Measurements from ENCODE around the gene MBD3L2B. TPM values are rescaled to one million over a fixed set of nuclear protein-coding genes. Genes with fewer than 3 reads are reported as not detected.

MBD3L2B gene
- polyA plus RNA-seq, 1 donor = 0.12 TPM

GRCh38 chr19:6995054-6995453 is 26.2 kb downstream of the MBD3L2B start:
- no peaks in the 10 kb centered on the region for H3K4me1 ChIP-seq (ENCODE audit: control insufficient read depth, insufficient read depth, low read length)
- H3K27ac ChIP-seq (ENCODE audit: low read length) = no peak overlapping the region
- H3K9me3 ChIP-seq (ENCODE audit: control insufficient read depth, low read depth, low read length) = peaks cover 6% of the 10 kb centered on the region
- H3K27me3 ChIP-seq (ENCODE audit: control insufficient read depth, insufficient read depth, low read length) = no peaks in the 10 kb centered on the region
- no peak for DNase-seq
- no peaks in the 10 kb centered on the region for H3K36me3 ChIP-seq (ENCODE audit: control insufficient read depth, insufficient read depth, low read length)
- WGBS (ENCODE audit: insufficient coverage, low lambda C conversion rate) = 50% methylated on average over 1 of the region's 1 CpG
- H3K4me3 ChIP-seq (ENCODE audit: low read length) = no peak overlapping the region

- no peaks in the 10 kb centered on the region for H3K27me3 ChIP-seq (ENCODE audit: control insufficient read depth, insufficient read depth, low read length)
- no peaks in the 10 kb centered on the region for H3K36me3 ChIP-seq (ENCODE audit: control insufficient read depth, insufficient read depth, low read length)
- DNase-seq = no peak
- peaks cover 3% of the 10 kb centered on the region for H3K9me3 ChIP-seq (ENCODE audit: control insufficient read depth, low read depth, low read length)
- H3K27ac ChIP-seq (ENCODE audit: low read length) = no peak overlapping the region
- H3K4me3 ChIP-seq (ENCODE audit: low read length) = no peak overlapping the region
- H3K4me1 ChIP-seq (ENCODE audit: control insufficient read depth, insufficient read depth, low read length) = no peaks in the 10 kb centered on the region
- WGBS (ENCODE audit: insufficient coverage, low lambda C conversion rate) = no CpG with 5 or more reads among the region's 3 CpGs
These were observed 33.0 kb downstream of the MBD3L2B start for GRCh38 chr19:6988257-6988656.

- Histone ChIP-seq H3K4me1 (ENCODE audit: control insufficient read depth, insufficient read depth, low read length) (no peaks in the 10 kb centered on the region), H3K36me3 (ENCODE audit: control insufficient read depth, insufficient read depth, low read length) (no peaks in the 10 kb centered on the region), H3K27me3 (ENCODE audit: control insufficient read depth, insufficient read depth, low read length) (no peaks in the 10 kb centered on the region), H3K9me3 (ENCODE audit: control insufficient read depth, low read depth, low read length) (peaks cover 3% of the 10 kb centered on the region), H3K27ac (ENCODE audit: low read length) (no peak overlapping the region), H3K4me3 (ENCODE audit: low read length) (no peak overlapping the region)
- no CpG with 5 or more reads among the region's 4 CpGs for WGBS (ENCODE audit: insufficient coverage, low lambda C conversion rate)
- no peak for DNase-seq
These were observed 33.4 kb downstream of the MBD3L2B start for GRCh38 chr19:6987850-6988249.

- Histone ChIP-seq H3K4me1 (ENCODE audit: control insufficient read depth, insufficient read depth, low read length) (no peaks in the 10 kb centered on the region), H3K27ac (ENCODE audit: low read length) (no peak overlapping the region), H3K27me3 (ENCODE audit: control insufficient read depth, insufficient read depth, low read length) (no peaks in the 10 kb centered on the region), H3K36me3 (ENCODE audit: control insufficient read depth, insufficient read depth, low read length) (no peaks in the 10 kb centered on the region), H3K9me3 (ENCODE audit: control insufficient read depth, low read depth, low read length) (peaks cover 3% of the 10 kb centered on the region), H3K4me3 (ENCODE audit: low read length) (no peak overlapping the region)
- DNase-seq = no peak
These were observed 37.8 kb downstream of the MBD3L2B start for GRCh38 chr19:6983448-6983847.

GRCh38 chr19:6979399-6979798 is 41.8 kb downstream of the MBD3L2B start:
- no CpG with 5 or more reads among the region's 3 CpGs for WGBS (ENCODE audit: insufficient coverage, low lambda C conversion rate)
- Histone ChIP-seq H3K4me1 (ENCODE audit: control insufficient read depth, insufficient read depth, low read length) (no peaks in the 10 kb centered on the region), H3K9me3 (ENCODE audit: control insufficient read depth, low read depth, low read length) (no peaks in the 10 kb centered on the region), H3K27me3 (ENCODE audit: control insufficient read depth, insufficient read depth, low read length) (no peaks in the 10 kb centered on the region), H3K36me3 (ENCODE audit: control insufficient read depth, insufficient read depth, low read length) (no peaks in the 10 kb centered on the region), H3K27ac (ENCODE audit: low read length) (no peak overlapping the region), H3K4me3 (ENCODE audit: low read length) (no peak overlapping the region)
- DNase-seq = no peak

DNA sequence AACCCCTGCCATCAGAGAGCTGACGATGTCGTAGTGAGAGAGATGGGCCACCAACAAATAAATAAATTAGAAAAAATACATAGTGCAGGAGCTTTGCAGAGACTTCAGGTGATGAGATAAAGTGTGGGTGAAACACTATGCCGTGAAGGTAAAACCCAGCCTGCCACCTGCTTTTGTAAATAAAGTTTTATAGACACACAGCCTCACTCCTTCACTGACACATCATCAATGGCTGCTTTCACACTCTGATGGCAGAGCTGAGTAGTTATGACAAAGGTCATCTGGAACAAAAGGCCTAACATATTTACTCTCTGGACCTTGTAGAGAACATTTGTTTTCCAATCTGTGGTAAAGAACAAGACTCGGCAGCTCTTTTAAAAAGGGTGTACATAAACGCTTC is 45.0 kb downstream of the MBD3L2B start:
- H3K9me3 ChIP-seq (ENCODE audit: control insufficient read depth, low read depth, low read length) = no peaks in the 10 kb centered on the region
- no peaks in the 10 kb centered on the region for H3K27me3 ChIP-seq (ENCODE audit: control insufficient read depth, insufficient read depth, low read length)
- no peak overlapping the region for H3K27ac ChIP-seq (ENCODE audit: low read length)
- WGBS (ENCODE audit: insufficient coverage, low lambda C conversion rate) = 100% methylated on average over 2 of the region's 5 CpGs
- no peaks in the 10 kb centered on the region for H3K4me1 ChIP-seq (ENCODE audit: control insufficient read depth, insufficient read depth, low read length)
- no peak for DNase-seq
- H3K36me3 ChIP-seq (ENCODE audit: control insufficient read depth, insufficient read depth, low read length) = no peaks in the 10 kb centered on the region
- H3K4me3 ChIP-seq (ENCODE audit: low read length) = no peak overlapping the region

DNA sequence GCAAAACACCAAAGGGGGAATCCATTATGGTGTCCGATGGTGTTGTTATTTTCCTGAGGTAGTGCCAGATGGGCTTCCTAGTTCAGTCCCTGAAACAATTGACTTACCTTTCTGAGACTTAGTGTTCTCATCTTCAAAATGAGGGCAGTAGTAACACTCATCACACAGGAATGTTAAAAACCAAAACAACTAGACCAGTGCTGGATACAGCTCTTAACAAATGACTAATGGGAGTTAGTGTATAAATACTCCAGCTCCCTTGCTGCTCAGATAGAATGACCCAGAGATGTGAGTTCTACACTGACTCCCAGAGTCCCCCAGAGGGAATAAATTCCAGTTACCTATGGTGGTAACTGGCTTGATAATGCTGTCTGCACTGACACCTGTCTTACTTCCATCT is 49.9 kb downstream of the MBD3L2B start:
- no CpG with 5 or more reads among the region's 1 CpG for WGBS (ENCODE audit: insufficient coverage, low lambda C conversion rate)

GRCh38 chr19:6970443-6970842 is 50.8 kb downstream of the MBD3L2B start:
- Histone ChIP-seq H3K27ac (ENCODE audit: low read length) (no peak overlapping the region), H3K4me1 (ENCODE audit: control insufficient read depth, insufficient read depth, low read length) (no peaks in the 10 kb centered on the region)
- WGBS (ENCODE audit: insufficient coverage, low lambda C conversion rate) = no CpG with 5 or more reads among the region's 5 CpGs

More for the DNA sequence above, 49.9 kb downstream of the MBD3L2B start:
- no peak overlapping the region for H3K4me3 ChIP-seq (ENCODE audit: low read length)
- H3K9me3 ChIP-seq (ENCODE audit: control insufficient read depth, low read depth, low read length) = no peaks in the 10 kb centered on the region
- no peaks in the 10 kb centered on the region for H3K27me3 ChIP-seq (ENCODE audit: control insufficient read depth, insufficient read depth, low read length)
- H3K36me3 ChIP-seq (ENCODE audit: control insufficient read depth, insufficient read depth, low read length) = no peaks in the 10 kb centered on the region
- H3K4me1 ChIP-seq (ENCODE audit: control insufficient read depth, insufficient read depth, low read length) = no peaks in the 10 kb centered on the region
- H3K27ac ChIP-seq (ENCODE audit: low read length) = no peak overlapping the region
- no peak for DNase-seq

DNA sequence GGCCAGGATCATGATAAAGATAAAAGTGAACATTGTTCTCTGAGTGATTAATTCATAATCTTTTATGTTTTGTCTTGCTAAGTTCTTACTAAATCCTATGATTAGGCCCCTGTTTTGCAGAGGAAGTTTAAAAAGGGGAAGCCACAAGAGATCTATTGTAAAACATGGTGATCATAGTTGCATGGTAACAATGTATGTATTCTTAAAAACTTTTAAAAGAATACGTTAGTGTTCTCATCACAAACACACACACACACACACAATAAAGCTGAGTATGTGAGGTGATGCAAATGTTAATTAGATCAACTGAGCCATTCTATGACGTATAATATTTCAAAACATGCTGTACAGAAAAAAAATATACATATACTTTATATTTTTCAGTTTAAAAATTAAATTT is 51.2 kb downstream of the MBD3L2B start:
- no CpG with 5 or more reads among the region's 2 CpGs for WGBS (ENCODE audit: insufficient coverage, low lambda C conversion rate)
- H3K4me3 ChIP-seq (ENCODE audit: low read length) = no peak overlapping the region
- H3K4me1 ChIP-seq (ENCODE audit: control insufficient read depth, insufficient read depth, low read length) = no peaks in the 10 kb centered on the region
- H3K36me3 ChIP-seq (ENCODE audit: control insufficient read depth, insufficient read depth, low read length) = no peaks in the 10 kb centered on the region
- DNase-seq = no peak
- no peak overlapping the region for H3K27ac ChIP-seq (ENCODE audit: low read length)
- H3K27me3 ChIP-seq (ENCODE audit: control insufficient read depth, insufficient read depth, low read length) = no peaks in the 10 kb centered on the region
- no peaks in the 10 kb centered on the region for H3K9me3 ChIP-seq (ENCODE audit: control insufficient read depth, low read depth, low read length)

More at GRCh38 chr19:6970443-6970842, 50.8 kb downstream of the MBD3L2B start:
- H3K27me3 ChIP-seq (ENCODE audit: control insufficient read depth, insufficient read depth, low read length) = no peaks in the 10 kb centered on the region
- no peak for DNase-seq
- H3K36me3 ChIP-seq (ENCODE audit: control insufficient read depth, insufficient read depth, low read length) = no peaks in the 10 kb centered on the region
- no peak overlapping the region for H3K4me3 ChIP-seq (ENCODE audit: low read length)
- no peaks in the 10 kb centered on the region for H3K9me3 ChIP-seq (ENCODE audit: control insufficient read depth, low read depth, low read length)

- H3K27ac ChIP-seq (ENCODE audit: low read length) = no peak overlapping the region
- no CpG with 5 or more reads among the region's 2 CpGs for WGBS (ENCODE audit: insufficient coverage, low lambda C conversion rate)
- no peaks in the 10 kb centered on the region for H3K4me1 ChIP-seq (ENCODE audit: control insufficient read depth, insufficient read depth, low read length)
- H3K4me3 ChIP-seq (ENCODE audit: low read length) = no peak overlapping the region
- H3K27me3 ChIP-seq (ENCODE audit: control insufficient read depth, insufficient read depth, low read length) = no peaks in the 10 kb centered on the region
- no peaks in the 10 kb centered on the region for H3K36me3 ChIP-seq (ENCODE audit: control insufficient read depth, insufficient read depth, low read length)
- H3K9me3 ChIP-seq (ENCODE audit: control insufficient read depth, low read depth, low read length) = no peaks in the 10 kb centered on the region
- no peak for DNase-seq
These were observed 51.7 kb downstream of the MBD3L2B start for GRCh38 chr19:6969490-6969889.
